Prostate gland (tissue), 2 donors: ENCODE results near the gene DCLK2. TPM values are rescaled to one million over a fixed set of nuclear protein-coding genes. Genes with fewer than 3 reads are reported as not detected.
"Not testable (repeated sequence)": the region's sequence is repeated elsewhere in the genome, so short reads cannot be mapped to it uniquely, and the experiment has no call there.

Experiments
- DNase-seq: peaks from one replicate; pipeline ENCODE4 v3.0.0-alpha.2; 2019; ENCODE audit warnings: low spot score
- H3K27ac ChIP-seq, 2 donors: fragments of 200-600 bp; sonication (generic); 2 replicates each; pipeline ENCODE4 v1.5.1; 2017 to 2019
- H3K27me3 ChIP-seq: fragments of 200-600 bp; sonication (generic); replicated peaks from 2 replicates; pipeline ENCODE4 v1.5.1; 2019; ENCODE audit not compliant: insufficient read depth
- H3K36me3 ChIP-seq, 2 donors: fragments of 200-600 bp; sonication (generic); 1 replicate in 1 of 2; 2 replicates in 1 of 2; pipeline versions ENCODE4 v1.5.1 to v1.8.1; 2017 to 2019
- H3K4me1 ChIP-seq: fragments of 200-600 bp; sonication (generic); replicated peaks from 2 replicates; pipeline ENCODE4 v1.5.1; 2019
- H3K4me3 ChIP-seq, 2 donors: fragments of 200-600 bp; sonication (generic); 2 replicates each; pipeline ENCODE4 v1.5.1; 2017 to 2019
- H3K9me3 ChIP-seq: fragments of 200-600 bp; sonication (generic); 2 replicates; pipeline ENCODE4 v1.5.1; 2017
- POLR2A ChIP-seq: fragments of 450-650 bp; IDR thresholded peaks from one replicate; pipeline ENCODE4 v1.6.1; 2016; ENCODE audit warnings: antibody characterized with exemption, mild to moderate bottlenecking
- POLR2AphosphoS5 ChIP-seq: sonication (generic); formaldehyde crosslinking; IDR thresholded peaks from one replicate; pipeline ENCODE4 v1.6.1; 2017; ENCODE audit warnings: antibody characterized with exemption
- WGBS: methylation state at CpG from one replicate; pipeline ENCODE4 v1.1.5; 2018; 5-methylcytosine and 5-hydroxymethylcytosine counted together
- intact Hi-C: fragments of 100-400 bp; cut with DNase I; formaldehyde crosslinking; loops from one replicate; pipeline ENCODE4 v1.14.2; 2022
- total RNA-seq, 2 donors: library from RNA; depleted of rRNA; stranded (reverse); fragments of >200 nt; gene quantifications; one replicate each; pipeline ENCODE4 v1.1.0, GENCODE V29; 2016
- TF ChIP-seq, protein P1 (sequence below), 4 experiments: fragments of 200-600 bp in 2 of 4; fragments of 450-650 bp in 2 of 4; sonication (generic) in 2 of 4; IDR thresholded peaks; 1 replicate in 3 of 4; 2 replicates in 1 of 4; pipeline ENCODE4 v1.5.1; 2016 to 2019; ENCODE audit warnings: antibody characterized with exemption in 4 of 4, mild to moderate bottlenecking in 2 of 4, moderate library complexity in 2 of 4

Gene DCLK2
- total RNA-seq, 2 donors from 2014 or later = 3.3 to 18.6 TPM

DNA sequence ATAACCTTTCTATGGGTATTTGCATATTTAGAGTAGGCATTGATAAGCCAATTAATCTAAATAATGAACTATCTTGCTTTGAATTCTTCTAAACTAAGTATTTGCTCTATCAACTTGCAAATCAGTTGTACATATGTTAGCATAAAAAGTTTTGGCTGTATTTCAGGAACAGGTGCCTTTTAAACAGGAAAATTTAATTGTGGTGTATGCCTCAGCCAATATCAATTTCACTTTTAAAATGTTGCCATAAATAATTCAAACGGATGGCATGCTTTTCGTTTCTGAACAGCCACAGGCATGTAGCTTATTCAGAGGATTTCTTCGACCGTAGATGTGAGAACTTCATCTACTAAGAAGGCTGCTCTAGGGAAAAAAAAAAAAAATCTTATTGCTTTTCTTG lies 99.9 kb downstream of the DCLK2 start:
- TF ChIP-seq POLR2AphosphoS5 (no peak), POLR2A (no peak)
- TF ChIP-seq, protein P1, sequence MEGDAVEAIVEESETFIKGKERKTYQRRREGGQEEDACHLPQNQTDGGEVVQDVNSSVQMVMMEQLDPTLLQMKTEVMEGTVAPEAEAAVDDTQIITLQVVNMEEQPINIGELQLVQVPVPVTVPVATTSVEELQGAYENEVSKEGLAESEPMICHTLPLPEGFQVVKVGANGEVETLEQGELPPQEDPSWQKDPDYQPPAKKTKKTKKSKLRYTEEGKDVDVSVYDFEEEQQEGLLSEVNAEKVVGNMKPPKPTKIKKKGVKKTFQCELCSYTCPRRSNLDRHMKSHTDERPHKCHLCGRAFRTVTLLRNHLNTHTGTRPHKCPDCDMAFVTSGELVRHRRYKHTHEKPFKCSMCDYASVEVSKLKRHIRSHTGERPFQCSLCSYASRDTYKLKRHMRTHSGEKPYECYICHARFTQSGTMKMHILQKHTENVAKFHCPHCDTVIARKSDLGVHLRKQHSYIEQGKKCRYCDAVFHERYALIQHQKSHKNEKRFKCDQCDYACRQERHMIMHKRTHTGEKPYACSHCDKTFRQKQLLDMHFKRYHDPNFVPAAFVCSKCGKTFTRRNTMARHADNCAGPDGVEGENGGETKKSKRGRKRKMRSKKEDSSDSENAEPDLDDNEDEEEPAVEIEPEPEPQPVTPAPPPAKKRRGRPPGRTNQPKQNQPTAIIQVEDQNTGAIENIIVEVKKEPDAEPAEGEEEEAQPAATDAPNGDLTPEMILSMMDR (IDR thresholded peaks at IDR 0.05) = no peak
- DNase-seq = no peak
- H3K27ac ChIP-seq = no peak overlapping the region
- 18% methylated on average over 4 of the region's 4 CpGs for WGBS
- no peaks in the 10 kb centered on the region for H3K9me3 ChIP-seq
- no peaks in the 10 kb centered on the region for H3K27me3 ChIP-seq
- H3K4me3 ChIP-seq = no peak overlapping the region
- H3K36me3 ChIP-seq = no peaks in the 10 kb centered on the region
- intact Hi-C loops = no loop called here
- no peaks in the 10 kb centered on the region for H3K4me1 ChIP-seq

DNA sequence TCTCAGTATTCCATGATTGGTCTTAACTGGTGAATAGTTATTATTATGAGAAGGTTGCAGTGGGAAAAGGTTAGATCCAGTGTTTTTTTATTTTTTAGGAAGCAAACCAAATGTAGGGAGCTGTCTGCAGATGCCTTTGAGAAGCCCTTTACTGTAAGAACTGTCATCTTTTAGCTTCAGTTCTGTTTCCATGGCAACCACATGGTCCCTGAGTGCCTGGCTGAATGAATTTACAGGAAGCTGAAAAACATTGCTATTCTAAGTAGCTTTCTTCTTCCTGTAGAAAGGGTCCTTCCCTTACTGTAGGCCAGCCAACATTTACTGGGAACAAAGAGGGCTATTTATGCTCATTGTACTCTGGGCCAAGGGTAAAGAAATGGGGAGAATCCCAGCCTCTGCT lies 103.3 kb downstream of the DCLK2 start:
- no peaks in the 10 kb centered on the region for H3K36me3 ChIP-seq
- no peak overlapping the region for H3K4me3 ChIP-seq
- H3K27ac ChIP-seq = no peak overlapping the region
- no peaks in the 10 kb centered on the region for H3K27me3 ChIP-seq
- no peak for TF ChIP-seq POLR2A
- TF ChIP-seq, protein P1 (IDR thresholded peaks at IDR 0.05) = no peak
- no peak for TF ChIP-seq POLR2AphosphoS5
- no peaks in the 10 kb centered on the region for H3K9me3 ChIP-seq
- intact Hi-C loops = no loop called here
- DNase-seq = no peak
- H3K4me1 ChIP-seq = no peaks in the 10 kb centered on the region

DNA sequence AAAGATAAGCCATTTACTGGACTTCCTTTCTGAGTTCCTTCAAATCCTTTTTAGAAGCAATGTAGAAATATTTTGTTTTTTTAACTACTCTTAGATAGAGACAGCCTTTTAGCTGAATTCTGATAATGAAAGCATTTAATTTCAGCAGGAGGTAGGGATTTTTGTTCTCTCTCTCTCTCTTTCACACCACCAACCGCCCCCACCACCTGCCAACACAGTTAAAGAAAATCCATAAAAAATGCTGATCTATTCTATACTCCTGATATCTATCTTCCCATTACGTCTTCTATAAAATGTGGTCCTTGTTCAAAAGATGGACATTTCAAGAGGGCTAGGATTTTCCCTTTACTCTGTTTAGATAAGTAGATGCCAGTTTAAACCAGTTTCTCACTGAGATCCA lies 104.5 kb downstream of the DCLK2 start:
- intact Hi-C loops = no loop called here
- H3K27me3 ChIP-seq = no peaks in the 10 kb centered on the region
- no peak overlapping the region for H3K27ac ChIP-seq
- TF ChIP-seq, protein P1 (IDR thresholded peaks at IDR 0.05) = no peak
- TF ChIP-seq POLR2AphosphoS5 (no peak), POLR2A (no peak)
- no peaks in the 10 kb centered on the region for H3K9me3 ChIP-seq
- H3K4me3 ChIP-seq = no peak overlapping the region
- no peaks in the 10 kb centered on the region for H3K4me1 ChIP-seq
- 72% methylated on average over 2 of the region's 2 CpGs for WGBS
- H3K36me3 ChIP-seq = no peaks in the 10 kb centered on the region
- DNase-seq = no peak

DNA sequence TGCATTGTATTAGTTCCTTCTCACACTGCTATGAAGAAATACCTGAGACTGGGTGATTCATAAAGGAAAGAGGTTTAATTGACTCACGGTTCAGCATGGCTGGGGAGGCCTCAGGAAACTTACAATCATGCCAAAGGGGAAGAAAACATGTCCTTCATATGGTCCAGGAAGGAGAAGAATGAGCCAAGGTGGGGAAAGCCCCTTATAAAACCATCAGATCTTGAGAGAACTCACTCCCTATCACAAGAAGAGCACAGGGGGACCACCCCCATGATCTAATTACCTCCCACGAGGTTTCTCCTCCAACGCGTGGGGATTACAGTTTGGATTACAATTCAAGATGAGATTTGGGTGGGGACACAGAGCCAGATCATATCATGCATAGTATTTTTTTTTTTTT lies 106.8 kb downstream of the DCLK2 start:
- H3K27me3 ChIP-seq, H3K9me3 ChIP-seq, H3K4me1 ChIP-seq, intact Hi-C loops, H3K36me3 ChIP-seq, H3K4me3 ChIP-seq, H3K27ac ChIP-seq, DNase-seq: not testable (repeated sequence)
- 88% methylated on average over 4 of the region's 4 CpGs for WGBS

- TF ChIP-seq, protein P1 (IDR thresholded peaks at IDR 0.05) = no peak
- TF ChIP-seq POLR2A (no peak), POLR2AphosphoS5 (no peak)
- DNase-seq = no peak
- Histone ChIP-seq H3K4me1 (no peaks in the 10 kb centered on the region), H3K36me3 (no peaks in the 10 kb centered on the region), H3K4me3 (no peak overlapping the region), H3K9me3 (no peaks in the 10 kb centered on the region), H3K27ac (no peak overlapping the region), H3K27me3 (no peaks in the 10 kb centered on the region)
- 65% methylated on average over 3 of the region's 3 CpGs for WGBS
- intact Hi-C loops = no loop called here
Observed at GRCh38 chr4:150192986-150193385, 114.7 kb downstream of the DCLK2 start.

DNA sequence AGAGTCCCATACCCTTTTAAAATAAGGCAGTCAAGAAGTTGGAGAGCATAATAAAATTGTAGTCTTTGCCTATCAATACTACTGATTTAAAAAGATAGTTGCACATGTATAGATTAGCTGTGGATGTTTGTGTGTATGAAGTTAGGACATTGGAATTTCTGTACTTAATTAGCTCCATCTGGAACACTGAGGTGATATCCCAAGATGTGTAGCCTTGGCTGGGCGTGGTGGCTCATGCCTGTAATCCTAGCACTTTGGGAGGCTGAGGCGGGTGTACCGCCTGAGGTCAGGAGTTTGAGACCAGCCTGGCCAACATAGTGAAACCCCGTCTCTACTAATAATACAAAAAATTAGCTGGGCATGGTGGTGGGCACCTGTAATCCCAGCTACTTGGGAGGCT lies 119.0 kb downstream of the DCLK2 start:
- H3K9me3 ChIP-seq, H3K36me3 ChIP-seq, H3K4me3 ChIP-seq, H3K27me3 ChIP-seq, intact Hi-C loops, DNase-seq, H3K27ac ChIP-seq, H3K4me1 ChIP-seq: not testable (repeated sequence)
- 99% methylated on average over 4 of the region's 4 CpGs for WGBS
